ENCODE data around the gene ECI1.
"Not testable (repeated sequence)": the region's sequence is repeated elsewhere in the genome, so short reads cannot be mapped to it uniquely, and the experiment has no call there.

DNA sequence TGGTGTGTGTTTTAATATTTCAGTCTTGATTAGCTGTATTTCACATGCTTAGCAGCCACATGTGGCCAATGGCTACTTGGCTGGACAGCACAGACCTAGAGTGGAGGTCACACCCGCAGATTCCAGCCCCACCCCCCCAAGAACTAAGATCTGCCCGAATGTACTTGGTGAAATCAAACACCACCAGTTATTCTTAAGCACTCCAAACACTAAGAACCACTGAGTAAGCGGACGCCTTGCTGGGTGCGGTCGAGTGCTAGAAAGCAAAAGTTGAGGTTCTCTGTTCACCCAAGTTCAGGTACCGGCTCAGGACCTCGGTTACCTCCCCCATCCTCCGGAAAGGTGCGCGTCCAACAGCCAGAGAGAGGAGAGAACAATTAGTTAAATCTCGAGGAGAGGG, 15.5 kb upstream of the ECI1 start:
- TF ChIP-seq, protein P1, sequence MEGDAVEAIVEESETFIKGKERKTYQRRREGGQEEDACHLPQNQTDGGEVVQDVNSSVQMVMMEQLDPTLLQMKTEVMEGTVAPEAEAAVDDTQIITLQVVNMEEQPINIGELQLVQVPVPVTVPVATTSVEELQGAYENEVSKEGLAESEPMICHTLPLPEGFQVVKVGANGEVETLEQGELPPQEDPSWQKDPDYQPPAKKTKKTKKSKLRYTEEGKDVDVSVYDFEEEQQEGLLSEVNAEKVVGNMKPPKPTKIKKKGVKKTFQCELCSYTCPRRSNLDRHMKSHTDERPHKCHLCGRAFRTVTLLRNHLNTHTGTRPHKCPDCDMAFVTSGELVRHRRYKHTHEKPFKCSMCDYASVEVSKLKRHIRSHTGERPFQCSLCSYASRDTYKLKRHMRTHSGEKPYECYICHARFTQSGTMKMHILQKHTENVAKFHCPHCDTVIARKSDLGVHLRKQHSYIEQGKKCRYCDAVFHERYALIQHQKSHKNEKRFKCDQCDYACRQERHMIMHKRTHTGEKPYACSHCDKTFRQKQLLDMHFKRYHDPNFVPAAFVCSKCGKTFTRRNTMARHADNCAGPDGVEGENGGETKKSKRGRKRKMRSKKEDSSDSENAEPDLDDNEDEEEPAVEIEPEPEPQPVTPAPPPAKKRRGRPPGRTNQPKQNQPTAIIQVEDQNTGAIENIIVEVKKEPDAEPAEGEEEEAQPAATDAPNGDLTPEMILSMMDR (IDR thresholded peaks at IDR 0.05): not testable (repeated sequence)
- not testable (repeated sequence) for TF ChIP-seq POLR2A, POLR2AphosphoS5 (IDR thresholded peaks at IDR 0.05)
